ENCODE results near the gene C3. TPM values are rescaled to one million over a fixed set of nuclear protein-coding genes. Genes with fewer than 3 reads are reported as not detected.

Gene C3
- total RNA-seq, 1 experiment from 2014 or later = 7.0 TPM

GRCh38 chr19:6649185-6649584 lies 71.3 kb downstream of the C3 start:
- TF ChIP-seq ELF1 (IDR thresholded peaks at IDR 0.05; ENCODE audit: borderline replicate concordance, low read depth) = no peak
- TF ChIP-seq CTCF (IDR thresholded peaks at IDR 0.05 in 2 of 3, conservative IDR thresholded peaks at IDR 0.05 in 1 of 3; ENCODE audit: borderline replicate concordance in 1 of 3, insufficient read depth in 1 of 3, low read depth in 2 of 3, low read length in 2 of 3) = no peak
- no peak for TF ChIP-seq POLR2A (IDR thresholded peaks at IDR 0.05; ENCODE audit: borderline replicate concordance, extremely low read depth, insufficient read depth, insufficient read length)
- TF ChIP-seq RAD21 (IDR thresholded peaks at IDR 0.05; ENCODE audit: low read depth) = no peak
- no peak for TF ChIP-seq FOSL1 (IDR thresholded peaks at IDR 0.05; ENCODE audit: low read depth)
- no peak for TF ChIP-seq JUND (IDR thresholded peaks at IDR 0.05)
- no peak for TF ChIP-seq REST (IDR thresholded peaks at IDR 0.05; ENCODE audit: low read depth)
- no peak for TF ChIP-seq CEBPB (IDR thresholded peaks at IDR 0.05; ENCODE audit: low read depth)
- TF ChIP-seq ZBTB33 (IDR thresholded peaks at IDR 0.05; ENCODE audit: extremely low read depth, insufficient replicate concordance, low read length) = no peak
- no peak for TF ChIP-seq YY1 (IDR thresholded peaks at IDR 0.05; ENCODE audit: extremely low read depth, insufficient replicate concordance, low read depth, low read length)
- TF ChIP-seq ZFX (IDR thresholded peaks at IDR 0.05) = no peak
- no peak for TF ChIP-seq CBX3 (IDR thresholded peaks at IDR 0.05; ENCODE audit: low read depth)
- TF ChIP-seq ZNF274 (IDR thresholded peaks at IDR 0.05; ENCODE audit: low read depth, low read length) = no peak
- TF ChIP-seq SIN3A (IDR thresholded peaks at IDR 0.05; ENCODE audit: low read depth) = no peak
- TF ChIP-seq EZH2phosphoT487 (IDR thresholded peaks at IDR 0.05; ENCODE audit: borderline replicate concordance) = no peak
- no peak for TF ChIP-seq TCF7L2 (IDR thresholded peaks at IDR 0.05; ENCODE audit: borderline replicate concordance, extremely low read depth, insufficient read depth, insufficient read length)
- no peak for TF ChIP-seq POLR2AphosphoS5 (IDR thresholded peaks at IDR 0.05; ENCODE audit: low read depth, low read length)
- TF ChIP-seq MAX (IDR thresholded peaks at IDR 0.05) = no peak
- TF ChIP-seq SP1 (IDR thresholded peaks at IDR 0.05; ENCODE audit: low read depth) = no peak
- Histone ChIP-seq H3K36me3 (ENCODE audit: control insufficient read depth in 1 of 2, insufficient read depth in 2 of 2, low read length in 2 of 2) (no peaks in the 10 kb centered on the region), H3K9ac (ENCODE audit: low read length) (no peak overlapping the region), H3K4me3 (replicated peaks in 1 of 2; ENCODE audit: low read depth in 1 of 2, low read length in 2 of 2) (no peak overlapping the region), H3K4me1 (ENCODE audit: control insufficient read depth in 1 of 2, insufficient read depth in 2 of 2, low read length in 2 of 2) (no peaks in the 10 kb centered on the region), H3K27me3 (ENCODE audit: insufficient read depth, low read length) (no peaks in the 10 kb centered on the region), H3K79me2 (ENCODE audit: insufficient read depth, low read length) (no peaks in the 10 kb centered on the region), H3K27ac (ENCODE audit: low read depth, low read length) (no peak overlapping the region), H3K9me3 (ENCODE audit: control insufficient read depth in 1 of 2, insufficient read depth in 1 of 2, low read depth in 1 of 2, low read length in 2 of 2) (no peaks in the 10 kb centered on the region), H4K20me1 (ENCODE audit: insufficient read depth) (no peaks in the 10 kb centered on the region), H3K4me2 (ENCODE audit: low read length) (no peak overlapping the region), H2AFZ (ENCODE audit: low read depth, low read length, poor library complexity, severe bottlenecking) (no peak overlapping the region), H3K9me2 (ENCODE audit: insufficient read depth) (no peaks in the 10 kb centered on the region)
- BruUV-seq (replicated peaks) = no TSS peak
- ChIA-PET CTCF (interaction anchor here (1.1 kb wide), 1 partner anchor 16 kb away, joined by 3 read pairs; no protein-coding TSS in a partner anchor), POLR2A (no interaction called here), RAD21 (ENCODE audit: low non-redundant PET in 1 of 2, low total read pairs in 2 of 2, uncharacterized antibody in 2 of 2, unreplicated experiment in 2 of 2) (no interaction called here)
- intact Hi-C loops (cut with micrococcal nuclease) = no loop called here
- no peak for DNase-seq (ENCODE audit: low read depth, low spot score)
- ATAC-seq = no peak
